HG03460 (cell line): ENCODE data around the gene ATN1.
"Not testable (repeated sequence)": the region's sequence is repeated elsewhere in the genome, so short reads cannot be mapped to it uniquely, and the experiment has no call there.

Source experiments
- ATAC-seq: cut with Tn5 transposase; IDR thresholded peaks from one replicate; pipeline ENCODE4 v1.9.1; 2021; ENCODE audit not compliant: unreplicated experiment

Gene ATN1

GRCh38 chr12:6927379-6928021 lies at the start of gene ATN1:
Gene ATN1 (plus strand): TSS chr12:6927959. CDS start chr12:6934002, 6,043 bp downstream.
- no peak for ATAC-seq

DNA sequence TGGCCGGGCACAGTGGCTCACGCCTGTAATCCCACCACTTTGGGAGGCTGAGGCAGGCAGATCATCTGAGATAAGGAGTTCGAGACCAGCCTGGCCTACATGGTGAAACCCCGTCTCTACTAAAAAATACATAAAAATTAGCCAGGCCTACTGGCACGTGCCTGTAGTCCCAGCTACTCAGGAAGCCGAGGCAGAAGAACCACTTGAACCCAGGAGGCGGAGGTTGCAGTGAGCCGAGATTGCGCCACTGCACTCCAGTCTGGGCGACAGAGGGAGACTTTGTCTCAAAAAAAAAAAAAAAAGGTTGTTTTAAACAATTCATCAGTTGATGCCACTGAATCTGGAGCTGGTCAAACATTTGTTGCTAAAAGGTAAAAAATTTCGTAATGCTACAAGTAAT lies 47.9 kb upstream of the ATN1 start:
- ATAC-seq, result not testable (repeated sequence)

DNA sequence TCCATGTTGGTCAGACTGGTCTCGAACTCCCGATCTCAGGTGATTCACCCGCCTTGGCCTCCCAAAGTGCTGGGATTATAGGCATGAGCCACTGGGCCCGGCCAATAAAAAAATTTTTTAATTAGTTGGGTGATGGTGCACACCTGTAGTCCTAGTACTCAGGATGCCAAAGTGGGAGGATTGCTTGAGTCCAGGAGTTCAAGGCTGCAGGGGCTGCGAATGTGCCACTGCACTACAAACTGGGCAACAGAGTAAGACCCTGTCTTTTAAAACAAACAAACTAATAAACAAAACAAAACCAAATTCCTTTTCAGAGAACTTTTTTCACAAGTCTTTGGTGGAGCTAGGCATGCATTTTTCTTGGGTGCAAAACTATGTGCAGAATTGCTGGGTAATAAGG lies 44.5 kb upstream of the ATN1 start:
- ATAC-seq, result no peak

DNA sequence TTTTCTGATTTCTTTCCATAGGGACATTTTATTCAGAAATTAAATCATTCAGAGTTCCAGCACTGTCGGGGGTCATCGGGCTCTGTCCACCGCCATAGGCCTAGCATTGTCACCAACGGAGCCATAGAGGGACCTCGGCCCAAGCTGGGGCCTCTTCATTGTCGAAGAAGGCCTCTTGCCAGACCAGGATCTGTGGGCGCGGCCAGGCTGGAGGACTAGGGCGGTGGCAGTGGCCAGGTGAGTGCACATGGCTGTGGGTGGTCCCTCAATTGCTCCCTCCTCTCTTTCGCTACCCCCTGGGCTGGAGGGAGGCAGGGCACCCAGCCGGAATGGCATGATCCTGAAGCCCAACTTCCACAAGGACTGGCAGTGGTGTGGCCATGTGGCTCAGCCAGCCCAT lies 44.1 kb upstream of the ATN1 start:
- ATAC-seq, result no peak

GRCh38 chr12:6884539-6884938 lies 43.2 kb upstream of the ATN1 start:
- no peak for ATAC-seq

DNA sequence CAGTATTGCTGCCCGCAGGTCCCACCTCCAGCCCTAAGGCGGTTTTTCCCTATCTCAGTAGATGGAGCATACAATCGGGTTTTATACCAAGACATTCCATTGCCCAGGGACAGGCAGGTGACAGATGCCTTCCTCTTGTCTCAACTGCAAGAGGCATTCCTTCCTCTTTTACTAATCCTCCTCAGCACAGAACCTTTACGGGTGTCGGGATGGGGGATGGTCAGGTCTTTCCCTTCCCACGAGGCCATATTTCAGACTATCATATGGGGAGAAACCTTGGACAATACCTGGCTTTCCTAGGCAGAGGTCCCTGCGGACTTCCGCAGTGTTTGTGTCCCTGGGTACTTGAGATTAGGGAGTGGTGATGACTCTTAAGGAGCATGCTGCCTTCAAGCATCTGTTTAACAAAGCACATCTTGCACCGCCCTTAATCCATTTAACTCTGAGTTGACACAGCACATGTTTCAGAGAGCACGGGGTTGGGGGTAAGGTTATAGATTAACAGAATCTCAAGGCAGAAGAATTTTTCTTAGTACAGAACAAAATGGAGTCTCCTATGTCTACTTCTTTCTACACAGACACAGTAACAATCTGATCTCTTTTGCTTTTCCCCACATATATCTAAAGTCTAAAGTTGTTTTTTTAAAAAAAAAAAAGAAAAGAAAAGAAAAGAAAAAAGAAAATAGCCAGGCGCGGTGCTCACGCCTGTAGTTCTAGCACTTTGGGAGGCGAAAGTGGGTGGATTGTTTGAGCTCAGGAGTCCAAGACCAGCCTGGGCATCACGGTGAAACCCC lies 41.4 kb upstream of the ATN1 start:
- ATAC-seq, result not testable (repeated sequence)

DNA sequence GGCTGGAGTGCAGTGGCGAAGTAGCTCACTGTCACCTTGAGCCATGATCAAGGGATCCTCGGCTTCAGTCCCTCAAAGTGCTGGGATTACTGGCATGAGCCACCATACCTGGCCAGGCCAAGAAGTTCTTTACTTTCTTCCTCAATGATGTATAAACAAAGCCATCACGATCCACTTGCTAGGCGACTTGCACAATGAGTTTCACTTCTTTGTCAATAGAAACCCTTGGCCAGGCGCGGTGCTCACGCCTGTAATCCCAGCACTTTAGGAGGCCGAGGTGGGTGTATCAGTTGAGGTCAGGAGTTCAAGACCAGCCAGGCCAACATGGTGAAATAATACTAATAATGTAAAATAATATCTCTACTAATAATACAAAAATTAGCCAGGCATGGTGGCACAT lies 40.3 kb upstream of the ATN1 start:
- no peak for ATAC-seq

GRCh38 chr12:6888360-6888759 lies 39.4 kb upstream of the ATN1 start:
- ATAC-seq, result no peak

- not testable (repeated sequence) for ATAC-seq
These were observed 39.0 kb upstream of the ATN1 start for GRCh38 chr12:6888794-6889193.

GRCh38 chr12:6889775-6890573 lies 37.8 kb upstream of the ATN1 start:
- not testable (repeated sequence) for ATAC-seq

DNA sequence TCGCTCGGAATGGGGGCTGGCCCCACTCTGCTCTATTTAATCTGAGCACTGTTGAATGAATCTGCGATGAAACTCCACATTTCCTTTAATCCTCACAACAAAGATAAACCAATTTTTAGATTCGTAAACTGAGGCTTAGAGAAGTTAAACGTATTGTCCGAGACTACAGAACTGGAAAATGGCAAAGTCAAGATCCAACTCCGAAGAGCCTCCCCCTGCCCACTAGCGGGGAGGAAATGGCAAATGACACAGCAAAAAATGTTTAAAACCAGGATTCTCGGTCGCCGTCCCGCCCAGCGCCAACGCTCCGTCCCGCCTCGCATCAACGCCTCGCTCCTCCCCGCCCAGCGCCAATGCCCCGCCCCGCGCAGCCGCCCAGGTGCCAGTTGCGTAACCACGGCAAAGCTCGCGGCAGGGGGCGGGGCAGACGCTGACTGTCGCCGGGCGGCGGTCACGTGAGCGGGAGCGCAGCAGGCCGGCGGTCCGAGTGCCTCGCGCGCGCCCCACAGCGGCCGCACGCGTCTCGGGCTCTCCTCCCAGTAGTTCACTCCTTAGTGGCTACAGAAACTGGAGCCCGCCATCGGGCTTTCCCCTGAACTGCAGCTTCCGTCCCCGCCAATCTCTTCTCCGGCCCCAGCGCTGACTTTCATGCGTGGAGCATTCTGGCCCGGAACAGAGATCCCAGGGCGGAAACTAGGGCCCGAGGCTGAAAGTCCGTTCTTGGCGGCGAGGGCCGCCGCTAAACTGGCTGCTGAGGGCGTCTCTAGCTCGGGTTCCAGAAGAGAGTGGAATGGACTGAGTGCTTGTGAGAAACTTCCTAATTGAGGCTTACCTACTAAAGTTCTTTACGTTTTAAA lies 36.7 kb upstream of the ATN1 start:
- ATAC-seq, result peak; percentile 92

DNA sequence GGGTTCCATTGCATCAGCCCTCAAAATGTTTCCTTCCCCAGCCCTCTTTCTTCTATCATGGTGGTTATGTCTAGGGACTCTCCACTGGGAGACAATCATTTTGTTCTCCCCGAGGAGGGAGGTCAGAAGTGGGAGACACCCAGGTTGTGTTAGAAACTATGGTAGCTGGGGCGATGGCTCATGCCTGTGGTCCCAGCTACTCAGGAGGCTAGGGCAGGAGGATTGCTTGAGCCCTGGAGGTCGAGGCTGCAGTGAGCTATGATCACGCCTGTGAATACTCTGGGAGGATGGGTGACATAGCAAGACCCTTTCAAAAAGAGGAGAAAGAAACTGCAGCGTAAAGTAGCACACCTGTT lies 36.1 kb upstream of the ATN1 start:
- ATAC-seq, result peak; percentile 4

DNA sequence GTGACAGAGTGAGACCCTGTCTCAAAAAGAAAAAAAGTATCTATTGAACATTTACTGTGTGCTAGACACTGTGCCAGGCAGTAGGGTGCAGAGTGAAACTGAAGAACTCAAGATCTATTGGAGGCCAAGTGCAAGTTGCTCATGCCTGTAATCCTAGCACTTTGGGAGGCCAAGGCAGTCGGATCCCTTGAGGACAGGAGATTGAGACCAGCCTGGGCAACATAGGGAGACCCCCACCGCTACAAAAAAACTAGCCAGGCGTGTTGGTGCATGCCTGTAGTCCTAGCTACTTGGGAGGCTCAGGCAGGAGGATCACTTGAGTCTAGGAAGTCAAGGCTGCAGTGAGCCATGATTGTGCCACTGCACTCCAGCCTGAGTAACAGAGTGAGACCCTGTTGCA lies 35.1 kb upstream of the ATN1 start:
- ATAC-seq, result not testable (repeated sequence)

DNA sequence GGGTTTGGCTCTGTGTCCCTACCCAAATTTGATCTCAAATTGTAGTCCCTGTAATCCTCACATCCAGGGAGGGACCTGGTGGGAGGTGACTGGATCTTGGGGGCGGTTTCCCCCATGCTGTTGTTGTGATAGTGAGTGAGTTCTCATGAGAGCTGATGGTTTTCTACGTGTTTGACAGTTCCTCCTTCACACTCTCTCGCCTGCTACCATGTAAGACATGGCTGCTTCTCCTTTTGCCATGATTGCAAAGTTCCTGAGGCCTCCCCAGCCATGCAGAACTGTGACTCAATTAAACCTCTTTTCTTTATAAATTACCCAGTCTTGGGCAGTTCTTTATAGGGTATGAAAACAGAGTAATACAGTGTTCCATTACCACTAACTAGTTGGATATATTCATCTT lies 33.4 kb upstream of the ATN1 start:
- ATAC-seq, result no peak

DNA sequence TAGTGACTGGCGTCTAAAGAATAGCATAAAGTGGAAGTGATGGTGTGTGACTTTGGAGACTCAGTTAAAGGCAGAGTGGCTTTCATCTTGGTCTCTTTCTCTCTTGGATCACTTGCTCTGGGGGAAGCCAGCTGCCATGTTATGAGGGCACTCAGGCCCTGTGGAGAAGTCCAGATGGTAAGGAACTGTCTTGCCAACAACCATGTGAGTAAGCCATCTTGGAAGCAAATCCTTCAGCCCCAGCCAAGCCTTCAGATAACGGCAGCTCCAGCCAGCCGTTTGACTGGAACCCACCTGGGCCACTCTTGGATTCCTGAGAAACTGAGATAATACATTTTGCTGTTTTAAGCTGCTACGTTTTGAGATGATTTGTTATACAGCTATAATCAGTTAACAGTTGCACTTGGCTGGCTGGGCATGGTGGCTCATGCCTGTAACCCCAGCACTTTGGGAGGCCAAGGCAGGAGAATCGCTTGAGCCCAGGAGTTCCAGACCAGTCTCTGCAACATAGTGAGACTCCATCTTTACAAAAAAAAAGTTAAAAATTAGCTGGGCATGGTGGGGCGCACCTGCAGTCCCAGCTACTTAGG lies 30.8 kb upstream of the ATN1 start:
- ATAC-seq, result no peak

GRCh38 chr12:6899427-6899826 lies 28.3 kb upstream of the ATN1 start:
- ATAC-seq, result no peak

DNA sequence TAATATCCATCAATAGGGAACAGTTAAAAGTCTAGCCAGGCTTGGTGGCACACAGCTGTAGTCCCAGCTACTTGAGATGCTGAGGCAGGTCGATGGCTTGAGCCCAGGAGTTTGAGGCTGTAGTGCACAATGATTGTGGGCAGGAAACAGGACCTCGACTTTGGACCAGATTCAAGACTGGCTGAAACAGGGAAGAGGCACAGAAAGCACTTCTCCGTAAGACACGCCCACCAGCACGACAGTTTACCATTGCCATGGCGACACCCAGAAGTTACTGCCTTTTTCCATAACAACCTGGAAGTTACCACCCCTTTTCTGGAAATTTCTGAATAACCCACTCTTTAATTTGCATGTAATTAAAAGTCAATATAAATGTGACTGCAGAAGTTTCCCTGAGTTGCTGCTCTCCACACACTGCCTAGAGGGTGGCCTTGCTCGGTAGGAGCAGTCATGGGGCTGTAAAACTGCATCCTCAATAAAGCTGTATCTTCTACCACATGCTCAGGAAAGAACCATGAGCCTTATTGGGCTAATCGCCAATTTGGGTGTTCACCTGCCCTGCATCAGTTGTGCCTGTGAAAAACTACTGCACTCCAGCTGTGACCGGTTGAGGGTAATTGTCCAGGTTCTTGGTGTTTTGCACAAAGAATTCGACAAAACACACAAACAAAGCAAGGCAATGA lies 27.8 kb upstream of the ATN1 start:
- no peak for ATAC-seq

GRCh38 chr12:6902448-6902847 lies 25.3 kb upstream of the ATN1 start:
- ATAC-seq, result no peak

DNA sequence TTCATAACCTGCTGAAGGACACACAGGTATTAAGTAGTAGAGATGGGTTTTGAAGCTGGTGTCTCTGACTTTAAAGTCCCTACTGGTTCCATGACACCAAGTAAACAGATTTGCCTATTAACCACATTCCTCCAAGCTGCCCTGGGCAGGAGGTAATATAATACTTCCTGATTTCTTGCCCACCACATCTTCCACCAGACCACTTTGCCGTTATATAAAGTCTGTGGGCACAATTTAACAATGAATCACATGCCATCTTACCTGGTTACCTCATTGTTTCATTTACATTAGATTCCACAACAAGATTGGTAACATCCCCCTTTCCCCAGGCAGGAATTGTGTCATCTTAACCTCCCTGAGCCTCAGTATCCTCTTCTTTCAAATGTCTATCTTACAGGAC lies 24.0 kb upstream of the ATN1 start:
- no peak for ATAC-seq
